Activated CD4-positive, alpha-beta memory T cell treated with anti-CD3 and anti-CD28 coated beads for 36 hours (primary cell): ENCODE measurements around the gene ASPG. TPM values are rescaled to one million over a fixed set of nuclear protein-coding genes. Genes with fewer than 3 reads are reported as not detected.

Experiments
- CTCF ChIA-PET: fragments of 350-600 bp; sonication (Branson Sonifier 250); formaldehyde crosslinking; loops from one replicate; lab custom pipeline; 2021; ENCODE audit warnings: antibody characterized with exemption, inconsistent platforms; lab: Charles Lee
- POLR2A ChIA-PET: fragments of 350-600 bp; sonication (Branson Sonifier 250); formaldehyde crosslinking; loops from one replicate; lab custom pipeline; 2021; ENCODE audit warnings: antibody characterized with exemption; lab: Charles Lee
- DNase-seq: peaks from one replicate; pipeline ENCODE4 v3.0.0-alpha.2; 2020
- H3K27ac Mint-ChIP-seq: one replicate; pipeline ENCODE4 v1.8.0; 2021; ENCODE audit warnings: mixed read lengths
- H3K27me3 Mint-ChIP-seq: one replicate; pipeline ENCODE4 v1.8.0; 2021; ENCODE audit warnings: mixed read lengths
- H3K36me3 Mint-ChIP-seq: one replicate; pipeline ENCODE4 v1.8.0; 2021; ENCODE audit warnings: mixed read lengths
- H3K4me1 Mint-ChIP-seq: one replicate; pipeline ENCODE4 v1.8.0; 2021; ENCODE audit warnings: low read depth, mixed read lengths
- H3K4me3 Mint-ChIP-seq: one replicate; pipeline ENCODE4 v1.8.0; 2021; ENCODE audit warnings: mild to moderate bottlenecking, mixed read lengths
- H3K9me3 Mint-ChIP-seq: one replicate; pipeline ENCODE4 v1.8.0; 2021; ENCODE audit warnings: mixed read lengths
- intact Hi-C: fragments of 100-400 bp; cut with micrococcal nuclease; formaldehyde crosslinking; loops from one replicate; pipeline ENCODE4 v1.15.1; 2023
- microRNA-seq: library from miRNA; unstranded; fragments of <30 nt; microRNA quantifications from one replicate; pipeline ENCODE4 v1.2.0, GENCODE V29; 2022; ENCODE audit warnings: borderline number of aligned reads, borderline microRNAs expressed, borderline replicate concordance
- total RNA-seq, 2 experiments: library from RNA; stranded (reverse); gene quantifications; one replicate each; pipeline ENCODE4 v1.2.3, GENCODE V29; 2021

ASPG gene
- total RNA-seq, 2 experiments from 2014 or later, result not detected

GRCh38 chr14:104164041-104164440 lies 78.5 kb downstream of the ASPG start:
- Mint-ChIP-seq H3K4me1 (no peaks in the 10 kb centered on the region), H3K27me3 (no peaks in the 10 kb centered on the region), H3K27ac (no peak overlapping the region), H3K4me3 (no peak overlapping the region), H3K36me3 (no peaks in the 10 kb centered on the region), H3K9me3 (no peaks in the 10 kb centered on the region)
- no peak for DNase-seq
- POLR2A ChIA-PET, result no interaction called here
- intact Hi-C loops, result no loop called here
- CTCF ChIA-PET, result no interaction called here

- H3K9me3 Mint-ChIP-seq, result no peaks in the 10 kb centered on the region
- ChIA-PET POLR2A (no interaction called here), CTCF (no interaction called here)
- intact Hi-C loops, result no loop called here
- H3K36me3 Mint-ChIP-seq, result no peaks in the 10 kb centered on the region
- H3K27ac Mint-ChIP-seq, result no peak overlapping the region
- no peak overlapping the region for H3K4me3 Mint-ChIP-seq
- no peak for DNase-seq
- no peaks in the 10 kb centered on the region for H3K27me3 Mint-ChIP-seq
- no peaks in the 10 kb centered on the region for H3K4me1 Mint-ChIP-seq
Observed at GRCh38 chr14:104164512-104164911, 79.0 kb downstream of the ASPG start.

Small RNAs within 50 kb of the gene (microRNA-seq; reads per million reads assigned to microRNA genes)
- gene MIR203A (not detected), gene MIR203B (not detected)

Other genes with a start within 250 kb of the ASPG start
- 10 to 100 TPM; 13.5 to 14.8 TPM for gene PPP1R13B, start 238.1 kb upstream of the ASPG start, total RNA-seq
- under 1 TPM; 0.19 to 0.85 TPM for gene TDRD9, start 157.2 kb upstream of the ASPG start, total RNA-seq
- gene RD3L, start 143.2 kb upstream of the ASPG start, total RNA-seq, result not detected
- gene KIF26A, start 52.9 kb downstream of the ASPG start, total RNA-seq, result under 1 TPM; 0.29 to 0.38 TPM